ENCODE results near the gene REEP1. TPM values are rescaled to one million over a fixed set of nuclear protein-coding genes. Genes with fewer than 3 reads are reported as not detected.
A peak's percentile ranks its signal among the peaks of the same experiment; 100 is the strongest.

REEP1 gene
- polyA plus RNA-seq, 2 of the 4 experiments (the other 2 are of a cell fraction) = 0.30 to 0.45 TPM

GRCh38 chr2:86370579-86370978, 33.2 kb upstream of the REEP1 start:
- FAIRE-seq (no peak), DNase-seq (ENCODE audit: low read depth in 1 of 2, low spot score in 1 of 2) (no peak), ATAC-seq (no peak)
- POLR2A ChIA-PET = interaction anchor here (0.6 kb wide), 1 partner anchor 19 kb away, joined by 4 read pairs; no protein-coding TSS in a partner anchor
- peaks cover 5% of the 10 kb centered on the region; the same call in 2 of the 3 replicates for H3K9me3 ChIP-seq
- no peak for TF ChIP-seq ZC3H11A (IDR thresholded peaks at IDR 0.05)
- TF ChIP-seq TP53 (CRISPR knock-in tag; IDR thresholded peaks at IDR 0.05) = no peak
- TF ChIP-seq TFCP2L1 (CRISPR knock-in tag; IDR thresholded peaks at IDR 0.05) = no peak
- no peak for TF ChIP-seq MAZ (IDR thresholded peaks at IDR 0.05; ENCODE audit: borderline replicate concordance, low read depth, low read length)
- 0 out of 5 replicates have a peak, but pooled peaks of 1 of the 2 experiments have one; percentile 18 for TF ChIP-seq RAD21 (conservative IDR thresholded peaks at IDR 0.05 in 1 of 2, IDR thresholded peaks at IDR 0.05 in 1 of 2)
- H3K4me1 ChIP-seq = no peaks in the 10 kb centered on the region
- WGBS (ENCODE audit: missing lambda C conversion rate) = 20% methylated on average over 3 of the region's 3 CpGs
- CTCF ChIA-PET = interaction anchor here (1.4 to 3.8 kb wide), 2 partner anchors 71 to 150 kb away, joined by 4 to 19 read pairs; no protein-coding TSS in a partner anchor
- H3K4me2 ChIP-seq = no peak overlapping the region
- H3K4me3 ChIP-seq = no peak overlapping the region
- H3K27ac ChIP-seq = no peak overlapping the region

GRCh38 chr2:86368161-86368824, 30.9 kb upstream of the REEP1 start:
- no peak for FAIRE-seq
- H3K4me3 ChIP-seq = no peak overlapping the region

GRCh38 chr2:86367499-86367777, 30.0 kb upstream of the REEP1 start:
- CTCF ChIA-PET = interaction anchor here (0.6 to 2.3 kb wide), 8 partner anchors 11 to 174 kb away, joined by 3 to 9 read pairs (median 3); no protein-coding TSS in a partner anchor
- H3K4me1 ChIP-seq = no peaks in the 10 kb centered on the region
- FAIRE-seq (no peak), DNase-seq (ENCODE audit: low read depth in 1 of 2, low spot score in 1 of 2) (no peak), ATAC-seq (no peak)
- POLR2A ChIA-PET = interaction anchor here (1.5 kb wide), 1 partner anchor 74 kb away, joined by 4 read pairs; the partner anchor contains the start of gene KDM3A
- peaks cover 5% of the 10 kb centered on the region; the same call in 2 of the 3 replicates for H3K9me3 ChIP-seq
- TF ChIP-seq GATA3 (IDR thresholded peaks at IDR 0.05; ENCODE audit: borderline replicate concordance) (no peak), CBX8 (IDR thresholded peaks at IDR 0.05) (no peak), CTCF (IDR thresholded peaks at IDR 0.05) (no peak), TFCP2L1 (CRISPR knock-in tag; IDR thresholded peaks at IDR 0.05) (no peak), MAX (IDR thresholded peaks at IDR 0.05) (no peak), HOXB5 (CRISPR knock-in tag; IDR thresholded peaks at IDR 0.05) (no peak), RCOR1 (IDR thresholded peaks at IDR 0.05; ENCODE audit: low read depth, low read length) (no peak), KDM1A (IDR thresholded peaks at IDR 0.05; ENCODE audit: low read depth) (no peak), FOSL2 (IDR thresholded peaks at IDR 0.05) (no peak), FOSL2 (CRISPR knock-in tag; IDR thresholded peaks at IDR 0.05) (no peak), RAD21 (conservative IDR thresholded peaks at IDR 0.05 in 1 of 2, IDR thresholded peaks at IDR 0.05 in 1 of 2) (no peak)
- H3K4me2 ChIP-seq = no peak overlapping the region
- no peak overlapping the region for H3K27ac ChIP-seq
- no peak overlapping the region for H3K4me3 ChIP-seq

More at GRCh38 chr2:86368161-86368824, 30.9 kb upstream of the REEP1 start:
- TF ChIP-seq CTCF (IDR thresholded peaks at IDR 0.05) (peak; percentile 67), PHF8 (IDR thresholded peaks at IDR 0.05; ENCODE audit: borderline replicate concordance, low read depth) (no peak), SMC3 (IDR thresholded peaks at IDR 0.05) (peak; percentile 67), MAZ (IDR thresholded peaks at IDR 0.05; ENCODE audit: borderline replicate concordance, low read depth, low read length) (peak; percentile 63; the same call in 1 of the 2 replicates), USF2 (IDR thresholded peaks at IDR 0.05) (no peak), RAD21 (conservative IDR thresholded peaks at IDR 0.05 in 1 of 2, IDR thresholded peaks at IDR 0.05 in 1 of 2) (peak; percentile 60 to 74)
- Histone ChIP-seq H3K9me3 (peaks cover 5% of the 10 kb centered on the region; the same call in 2 of the 3 replicates), H3K27ac (no peak overlapping the region), H3K4me1 (no peaks in the 10 kb centered on the region), H3K4me2 (peak overlapping the region; percentile 36)
- DNase-seq (ENCODE audit: low read depth in 1 of 2, low spot score in 1 of 2) (peak; percentile 35 to 67), ATAC-seq (peak; percentile 37 to 66; a peak in 4 of 6 replicates)
- POLR2A ChIA-PET = no interaction called here
- WGBS (ENCODE audit: missing lambda C conversion rate) = 11% methylated on average over 13 of the region's 14 CpGs
- CTCF ChIA-PET = interaction anchor here (0.6 to 3.8 kb wide), 8 partner anchors 9 to 395 kb away, joined by 3 to 19 read pairs (median 4); no protein-coding TSS in a partner anchor
